Activated CD4-positive, alpha-beta T cell treated with anti-CD3 and anti-CD28 coated beads, Interleukin-2, amount 50 U/mL, for 16 hours (primary cell): Measurements from ENCODE around the gene DBNL.

Source experiments
- DNase-seq: peaks from one replicate; pipeline ENCODE4 v3.0.0-alpha.2; 2020

DBNL gene

GRCh38 chr7:44101966-44102845 is 57.7 kb downstream of the DBNL start:
- DNase-seq, result no peak

- DNase-seq, result no peak
These were observed 58.5 kb downstream of the DBNL start for GRCh38 chr7:44102846-44103565.

- no peak for DNase-seq
These were observed 59.0 kb downstream of the DBNL start for GRCh38 chr7:44103566-44103922.

- DNase-seq, result no peak
These were observed 59.7 kb downstream of the DBNL start, which contains the start of gene AEBP1 for GRCh38 chr7:44103923-44104859. Gene AEBP1 (plus strand): TSS chr7:44104345. CDS start chr7:44104666, 321 bp downstream.

GRCh38 chr7:44104860-44105771 is 60.6 kb downstream of the DBNL start:
- DNase-seq, result no peak

DNA sequence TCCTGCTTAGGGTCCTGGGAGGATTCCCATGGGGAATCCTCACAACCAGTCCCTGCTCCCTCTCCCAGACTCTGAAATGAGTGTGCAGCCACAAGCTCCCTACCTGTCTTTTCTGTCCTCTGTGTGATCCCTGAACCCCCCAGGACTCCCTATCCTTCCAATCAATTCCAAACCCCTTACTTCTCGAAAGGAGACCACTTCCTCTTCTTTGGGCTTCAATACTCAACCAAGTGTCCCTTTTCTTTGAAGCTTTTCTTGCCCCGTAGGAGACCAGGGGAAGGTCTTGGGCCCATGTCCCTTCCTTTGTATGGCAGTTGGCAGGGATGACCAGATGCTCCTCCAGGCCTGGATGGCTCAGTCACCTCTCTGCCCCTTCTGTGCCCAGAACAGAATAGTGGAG is 61.3 kb downstream of the DBNL start:
- no peak for DNase-seq

GRCh38 chr7:44106311-44107065 is 62.0 kb downstream of the DBNL start:
- DNase-seq, result no peak

DNA sequence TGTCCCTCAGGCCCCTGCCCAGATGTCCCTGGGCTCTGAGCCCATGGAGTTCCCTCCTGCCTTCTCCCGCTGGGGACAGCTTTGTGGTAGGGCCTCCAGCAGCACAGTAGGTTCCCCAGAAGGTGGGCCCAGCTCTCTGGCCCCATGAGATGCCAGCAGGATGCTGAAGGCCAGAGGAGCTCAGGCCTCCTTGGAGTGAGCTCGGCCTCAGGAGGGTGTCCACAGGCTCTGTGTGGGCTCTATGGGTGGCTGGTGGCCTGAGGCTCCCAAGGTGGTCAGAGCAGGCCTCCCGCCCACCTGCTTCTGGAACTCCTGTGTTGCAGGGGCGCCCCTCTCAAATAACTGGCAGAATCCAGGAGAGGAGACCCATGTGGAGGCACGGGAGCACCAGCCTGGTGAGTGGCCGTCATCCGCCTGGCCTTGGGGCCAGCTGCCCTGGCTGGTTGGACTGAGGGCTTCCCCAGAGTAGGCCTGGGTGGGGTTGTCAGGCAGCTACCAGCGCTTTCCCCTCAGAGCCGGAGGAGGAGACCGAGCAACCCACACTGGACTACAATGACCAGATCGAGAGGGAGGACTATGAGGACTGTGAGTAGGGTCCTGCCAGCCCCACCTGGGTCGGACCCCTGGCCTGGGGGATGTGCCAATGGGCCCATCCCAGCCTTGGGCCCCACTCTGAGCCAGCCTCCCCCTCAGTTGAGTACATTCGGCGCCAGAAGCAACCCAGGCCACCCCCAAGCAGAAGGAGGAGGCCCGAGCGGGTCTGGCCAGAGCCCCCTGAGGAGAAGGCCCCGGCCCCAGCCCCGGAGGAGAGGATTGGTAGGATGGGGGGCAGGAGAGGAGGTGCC is 62.8 kb downstream of the DBNL start:
- no peak for DNase-seq

GRCh38 chr7:44107961-44108767 is 63.7 kb downstream of the DBNL start:
- DNase-seq, result no peak

DNA sequence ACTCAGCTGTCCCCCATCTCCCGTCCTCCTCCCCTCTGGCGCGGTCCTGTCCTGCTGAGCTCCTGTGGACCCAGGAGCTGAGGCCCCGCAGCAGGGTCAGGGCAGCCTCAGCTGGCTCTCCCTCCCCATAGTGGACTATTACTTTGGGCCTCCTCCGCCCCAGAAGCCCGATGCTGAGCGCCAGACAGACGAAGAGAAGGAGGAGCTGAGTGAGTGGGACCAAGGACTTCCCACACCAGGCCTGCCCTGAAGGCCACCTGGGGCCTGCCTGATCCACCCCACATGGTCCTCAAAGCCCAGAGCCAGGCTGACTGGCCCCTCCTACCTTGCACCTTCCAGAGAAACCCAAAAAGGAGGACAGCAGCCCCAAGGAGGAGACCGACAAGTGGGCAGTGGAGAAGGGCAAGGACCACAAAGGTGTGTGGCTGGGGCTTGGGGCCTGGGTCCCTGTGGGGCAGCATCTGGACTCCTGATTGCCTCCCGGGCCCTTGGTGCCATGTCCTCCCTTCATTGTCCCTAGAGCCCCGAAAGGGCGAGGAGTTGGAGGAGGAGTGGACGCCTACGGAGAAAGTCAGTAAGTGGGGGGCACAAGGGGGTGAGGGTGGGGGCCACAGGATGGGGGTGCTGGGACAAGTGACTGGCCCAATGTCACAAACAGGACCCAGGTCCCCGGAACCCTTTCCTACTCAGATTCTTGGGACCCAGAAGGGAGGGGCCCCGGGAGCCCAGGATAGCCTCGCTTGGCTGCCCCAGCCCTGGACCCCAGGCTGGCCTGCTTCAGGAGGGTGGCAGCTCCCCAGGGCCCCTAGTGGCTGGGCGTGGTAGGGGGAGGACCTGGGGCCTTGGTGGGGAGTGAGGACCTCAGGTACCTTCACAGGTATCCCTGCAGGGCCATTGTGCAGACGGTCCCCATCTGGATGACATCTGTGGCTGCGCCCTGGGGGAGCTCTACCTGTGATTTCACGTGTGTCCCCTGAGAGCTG is 64.6 kb downstream of the DBNL start:
- no peak for DNase-seq

- no peak for DNase-seq
These were observed 65.5 kb downstream of the DBNL start for GRCh38 chr7:44109991-44110390.

DNA sequence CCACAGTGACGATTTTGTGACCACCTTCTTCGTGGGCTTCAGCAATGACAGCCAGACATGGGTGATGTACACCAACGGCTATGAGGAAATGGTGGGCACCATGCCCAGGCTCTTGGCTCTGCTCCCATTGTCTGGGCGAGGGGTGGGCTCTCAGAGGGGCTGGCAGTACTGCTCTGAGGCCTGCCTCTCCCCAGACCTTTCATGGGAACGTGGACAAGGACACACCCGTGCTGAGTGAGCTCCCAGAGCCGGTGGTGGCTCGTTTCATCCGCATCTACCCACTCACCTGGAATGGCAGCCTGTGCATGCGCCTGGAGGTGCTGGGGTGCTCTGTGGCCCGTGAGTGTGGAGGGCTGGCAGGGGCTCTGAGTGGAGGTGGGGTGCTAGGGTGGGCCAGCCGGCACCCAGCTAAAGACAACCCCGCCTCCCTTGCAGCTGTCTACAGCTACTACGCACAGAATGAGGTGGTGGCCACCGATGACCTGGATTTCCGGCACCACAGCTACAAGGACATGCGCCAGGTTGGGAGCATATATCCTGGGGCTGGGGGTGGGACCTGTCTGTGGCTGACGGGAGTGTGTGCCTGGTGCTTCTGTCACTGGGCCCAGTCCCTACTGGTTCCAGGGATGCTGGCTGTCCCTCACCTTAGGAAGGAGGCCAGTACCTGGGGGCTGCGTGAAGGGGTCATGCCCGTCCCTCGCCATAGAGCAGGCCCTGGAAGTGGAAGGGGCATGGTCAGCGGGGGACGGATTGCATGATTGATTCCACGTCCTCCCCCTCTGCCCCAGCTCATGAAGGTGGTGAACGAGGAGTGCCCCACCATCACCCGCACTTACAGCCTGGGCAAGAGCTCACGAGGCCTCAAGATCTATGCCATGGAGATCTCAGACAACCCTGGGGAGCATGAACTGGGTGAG is 66.5 kb downstream of the DBNL start:
- DNase-seq, result no peak
